Stimulated activated CD4-positive, alpha-beta T cell treated with anti-CD3 and anti-CD28 coated beads, Interleukin-2, amount 100 ng/mL, for 4 hours (primary cell): ENCODE measurements around the gene ENOPH1.
"Not testable (repeated sequence)": the region's sequence is repeated elsewhere in the genome, so short reads cannot be mapped to it uniquely, and the experiment has no call there.

Experiments
- DNase-seq: peaks from one replicate; pipeline ENCODE4 v3.0.0-alpha.2; 2020; ENCODE audit warnings: low read depth

ENOPH1 gene

DNA sequence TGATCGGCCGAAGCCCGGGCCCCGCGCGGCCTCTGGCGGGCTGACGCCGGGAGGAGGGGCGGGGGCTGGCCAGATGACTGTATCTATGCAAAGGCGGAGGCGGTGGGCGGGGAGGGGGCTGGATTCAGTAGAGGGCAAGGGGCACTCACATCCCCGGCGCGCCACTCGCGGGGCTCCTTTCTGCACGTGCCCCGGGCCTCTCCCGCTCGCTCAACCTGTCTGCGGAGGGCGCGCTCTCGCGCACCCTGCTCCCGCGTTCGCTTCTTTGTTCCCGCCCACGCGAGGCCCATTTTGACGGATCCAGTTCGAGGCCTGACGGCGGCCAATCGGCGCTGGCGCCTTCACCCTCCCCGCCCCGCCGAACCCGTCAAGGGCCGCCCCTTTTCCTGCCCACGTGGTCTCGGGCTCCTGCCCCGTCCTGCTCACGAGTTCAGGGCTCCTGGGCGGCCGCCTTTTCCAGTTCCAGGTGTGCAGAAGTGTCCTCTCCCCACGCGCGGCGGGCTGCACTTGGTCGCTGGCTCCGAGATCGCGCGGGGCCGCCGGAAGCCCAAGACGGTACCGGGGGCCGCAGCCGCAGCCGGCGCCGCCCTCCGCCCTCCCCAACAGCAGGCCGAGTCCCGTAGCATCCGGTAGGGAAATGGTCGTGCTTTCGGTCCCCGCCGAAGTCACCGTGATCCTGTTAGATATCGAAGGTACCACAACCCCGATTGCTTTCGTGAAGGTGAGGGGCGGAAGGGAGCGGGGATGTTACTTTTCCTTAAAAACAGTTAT lies at the start of gene ENOPH1, which contains the start of gene HNRNPDL:
Gene ENOPH1, plus strand, starts transcription at position 398 of the 771 bp plus-strand sequence. Its CDS starts 240 bp downstream, at position 638.
Gene HNRNPDL, minus strand, starts transcription at position 270 of the 771 bp plus-strand sequence. CDS start 772 bp downstream, outside the sequence.
- DNase-seq, result peak; percentile 99

GRCh38 chr4:82380831-82381230 lies 49.6 kb upstream of the ENOPH1 start:
- DNase-seq, result no peak

DNA sequence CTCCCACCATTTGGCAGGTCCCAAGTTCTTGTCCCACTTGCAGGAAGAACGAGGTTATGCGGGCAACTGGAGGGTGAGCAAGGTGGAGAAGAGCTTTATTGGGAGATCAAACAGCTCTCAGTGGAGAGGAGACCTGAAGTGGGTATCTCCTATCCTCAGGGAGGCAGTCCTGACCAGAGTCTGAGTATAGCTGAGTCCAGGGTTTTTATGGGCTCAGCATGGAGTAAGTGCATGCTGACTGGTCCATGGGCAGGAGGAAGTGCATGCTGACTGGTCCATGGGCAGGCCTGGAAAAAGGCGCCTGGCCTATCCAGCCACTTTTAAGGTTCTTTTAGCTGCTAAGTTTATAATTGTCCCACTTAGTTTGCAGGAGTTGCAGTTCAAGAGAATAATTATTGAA lies 49.2 kb upstream of the ENOPH1 start:
- no peak for DNase-seq

DNA sequence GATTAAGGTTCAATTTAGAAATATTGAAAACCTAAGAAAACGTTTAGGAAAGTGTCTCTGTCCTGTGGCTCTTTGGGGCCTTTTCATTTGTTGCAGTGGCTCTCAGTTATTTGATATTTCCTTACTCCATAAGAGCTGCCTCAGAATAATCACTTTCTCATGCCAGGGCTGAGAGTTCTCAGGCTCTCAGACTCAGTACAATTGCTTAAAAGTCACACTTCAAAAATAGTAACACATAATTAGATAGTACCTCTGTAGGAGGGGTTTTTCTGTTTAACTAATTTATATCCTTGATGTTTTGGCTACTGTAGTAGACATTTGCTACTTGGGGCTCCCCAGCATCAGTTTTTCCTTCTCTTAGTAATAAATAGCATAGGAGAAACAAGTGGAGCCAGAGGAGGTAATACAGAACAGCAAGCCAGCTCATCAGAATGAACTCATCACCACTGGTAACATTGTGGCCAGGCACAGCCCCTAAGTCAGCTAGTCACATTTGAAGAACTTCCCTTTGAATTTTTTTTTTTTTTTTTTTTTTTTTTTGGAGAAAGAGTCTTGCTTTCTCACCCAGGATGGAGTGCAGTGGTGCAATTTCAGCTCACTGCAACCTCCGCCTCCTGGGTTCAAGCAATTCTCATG lies 48.6 kb upstream of the ENOPH1 start:
- DNase-seq, result no peak

GRCh38 chr4:82382751-82383150 lies 47.6 kb upstream of the ENOPH1 start:
- DNase-seq, result no peak

GRCh38 chr4:82386312-82386711 lies 44.1 kb upstream of the ENOPH1 start:
- DNase-seq, result not testable (repeated sequence)

- no peak for DNase-seq
Observed at GRCh38 chr4:82388405-82388804, 42.0 kb upstream of the ENOPH1 start.

DNA sequence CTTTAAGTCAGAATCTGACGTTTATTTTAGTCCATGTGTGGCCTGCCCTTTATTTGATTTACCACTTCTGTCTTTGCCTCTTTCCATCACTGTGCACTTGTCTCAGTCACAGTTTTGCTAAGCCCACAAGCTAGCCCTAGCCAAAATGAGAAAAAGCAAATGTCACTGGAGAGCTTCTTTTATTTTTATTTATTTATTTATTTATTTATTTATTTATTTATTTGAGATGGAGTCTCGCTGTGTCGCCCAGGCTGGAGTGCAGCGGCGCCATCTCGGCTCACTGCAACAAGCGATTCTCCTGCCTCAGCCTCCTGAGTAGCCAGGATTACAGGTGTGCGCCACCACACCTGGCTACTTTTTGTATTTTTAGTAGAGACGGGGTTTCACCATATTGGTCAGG lies 40.3 kb upstream of the ENOPH1 start:
- not testable (repeated sequence) for DNase-seq

DNA sequence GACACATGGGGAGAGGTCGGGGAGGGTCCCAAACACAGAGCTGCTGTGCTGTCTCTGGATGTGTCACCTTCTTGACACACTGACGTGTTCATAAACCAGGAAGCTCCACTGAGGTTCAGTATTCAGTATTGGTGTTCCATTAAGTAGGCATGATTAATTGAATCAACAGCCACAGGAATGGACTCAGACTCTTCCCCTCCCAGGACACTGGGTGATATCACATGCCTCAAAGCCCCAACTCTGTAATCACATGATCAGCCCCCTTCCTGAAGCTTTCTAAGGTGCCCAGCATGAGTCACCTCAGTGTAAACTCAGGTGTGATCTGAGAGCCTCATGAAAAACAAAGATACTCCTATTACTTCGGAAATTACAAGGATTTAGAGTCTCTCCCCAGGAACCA lies 35.5 kb upstream of the ENOPH1 start:
- DNase-seq, result no peak

DNA sequence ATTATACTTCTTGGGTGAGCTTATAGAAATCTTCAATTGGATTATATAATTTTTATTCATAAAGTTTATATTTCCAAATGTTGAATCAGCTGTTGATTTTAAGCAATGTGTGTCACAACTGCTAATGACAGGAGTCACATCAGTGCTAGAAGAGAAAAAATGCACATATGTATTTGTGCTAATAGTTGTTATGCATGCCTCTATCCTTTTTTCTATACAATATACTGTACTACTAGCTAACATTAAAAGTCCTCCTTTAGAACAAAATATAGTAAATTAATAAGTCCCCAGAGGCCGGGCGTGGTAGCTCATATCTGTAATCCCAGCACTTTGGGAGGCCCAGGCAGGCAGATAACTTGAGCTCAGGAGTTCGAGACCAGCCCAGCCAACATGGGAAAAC lies 32.9 kb upstream of the ENOPH1 start:
- no peak for DNase-seq

DNA sequence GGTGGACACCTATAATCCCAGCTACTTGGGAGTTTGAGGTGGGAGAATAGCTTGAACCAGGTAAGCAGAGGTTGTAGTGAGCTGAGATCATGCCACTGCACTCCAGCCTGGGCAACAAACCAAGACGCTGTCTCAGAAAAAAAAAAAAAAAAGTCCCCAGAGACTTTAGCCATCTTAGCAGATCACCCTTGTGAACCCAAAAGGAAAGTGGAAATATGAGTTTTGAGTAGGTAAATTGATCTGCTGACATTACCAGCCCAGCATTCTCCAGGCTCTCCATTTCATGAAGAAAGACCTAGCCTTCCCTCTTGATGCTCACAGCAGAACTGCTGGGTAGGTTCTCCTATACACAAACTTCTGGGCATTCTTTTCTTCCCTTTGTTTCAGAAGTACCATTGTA lies 32.1 kb upstream of the ENOPH1 start:
- no peak for DNase-seq

DNA sequence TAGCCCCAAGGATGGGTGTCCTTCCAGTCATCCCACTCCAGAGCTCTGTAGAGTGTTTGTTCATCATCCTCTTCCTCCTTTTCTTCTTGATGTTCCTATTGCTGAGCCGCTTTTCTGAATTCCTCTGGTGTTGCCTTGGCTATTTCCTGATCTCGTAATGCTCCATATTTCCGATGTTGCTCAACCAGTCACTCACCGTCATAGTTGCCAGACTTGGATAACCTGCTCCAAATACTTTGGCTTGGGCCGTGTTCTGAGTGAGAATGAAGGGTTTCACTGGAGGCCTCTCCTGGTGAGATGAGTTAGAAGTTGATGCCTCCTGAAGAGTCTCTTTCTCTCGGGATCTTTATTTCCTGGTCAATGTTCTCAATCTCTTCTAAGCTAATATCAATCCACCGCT lies 28.8 kb upstream of the ENOPH1 start:
- no peak for DNase-seq

DNA sequence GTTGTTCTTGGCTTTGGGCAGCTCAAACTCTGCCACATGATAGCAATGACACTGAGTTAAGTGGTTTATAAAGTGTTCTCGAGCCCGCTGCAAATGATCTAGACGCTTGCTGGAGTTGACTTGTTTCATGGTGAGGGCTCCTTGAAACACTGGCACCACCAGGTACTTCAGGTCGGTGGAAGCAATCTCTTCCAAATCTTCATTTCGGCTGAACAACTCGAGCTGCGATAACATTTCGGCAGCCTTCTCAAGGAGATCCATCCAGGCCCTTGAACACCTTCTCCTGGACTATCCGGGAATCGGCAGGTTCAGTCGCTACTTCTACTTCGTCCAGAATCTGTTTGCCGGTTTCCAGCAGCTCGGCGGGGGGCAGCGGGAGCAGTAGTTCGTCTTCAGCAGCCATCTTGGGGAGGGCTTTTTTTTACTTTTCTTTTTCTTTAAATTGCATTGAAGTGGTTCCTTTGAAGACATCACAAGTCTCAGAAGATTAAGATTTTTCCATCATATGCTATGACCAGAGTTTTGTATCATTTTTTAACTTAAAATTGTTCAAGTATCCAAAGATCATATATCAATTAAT lies 28.1 kb upstream of the ENOPH1 start:
- no peak for DNase-seq

- DNase-seq, result no peak
Observed at GRCh38 chr4:82403725-82404124, 26.7 kb upstream of the ENOPH1 start.

DNA sequence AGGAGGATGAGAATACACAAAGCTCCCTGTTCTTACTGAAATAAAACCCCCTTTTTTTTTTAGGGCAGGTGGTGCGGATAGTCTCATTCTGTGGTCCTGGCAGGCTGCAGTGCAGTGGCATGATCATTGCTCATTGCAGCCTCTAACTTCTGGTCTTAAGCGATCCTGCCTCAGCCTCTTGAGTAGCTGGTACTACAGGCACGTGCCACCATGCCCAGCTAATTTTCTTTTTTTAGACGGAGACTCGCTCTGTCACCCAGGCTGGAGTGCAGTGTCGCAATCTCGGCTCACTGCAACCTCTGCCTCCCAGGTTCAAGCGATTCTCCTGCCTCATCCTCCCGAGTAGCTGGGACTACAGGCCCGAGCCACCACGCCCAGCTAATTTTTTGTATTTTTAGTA lies 15.3 kb upstream of the ENOPH1 start:
- not testable (repeated sequence) for DNase-seq

GRCh38 chr4:82415922-82416365 lies 14.4 kb upstream of the ENOPH1 start:
- no peak for DNase-seq

GRCh38 chr4:82419451-82419850 lies 10.9 kb upstream of the ENOPH1 start:
- no peak for DNase-seq

GRCh38 chr4:82421796-82422560 lies 8.4 kb upstream of the ENOPH1 start:
- DNase-seq, result no peak

DNA sequence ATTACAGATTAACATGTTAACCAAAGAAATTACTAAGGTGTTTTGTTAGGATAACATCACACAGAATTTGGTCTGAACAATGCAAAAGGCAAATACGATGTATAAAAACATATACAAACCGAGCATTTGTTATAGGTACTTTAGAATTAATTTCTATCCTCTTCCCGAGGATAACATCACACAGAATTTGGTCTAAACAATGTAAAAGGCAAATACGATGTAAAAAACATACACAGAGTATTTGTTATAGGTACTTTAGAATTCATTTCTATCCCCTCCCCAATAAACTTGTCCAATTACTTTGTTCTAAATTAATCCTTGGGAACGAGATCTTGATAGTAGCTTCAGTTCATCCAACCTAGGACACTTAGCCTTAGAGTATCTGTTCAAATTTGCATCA lies 7.8 kb upstream of the ENOPH1 start:
- DNase-seq, result no peak

DNA sequence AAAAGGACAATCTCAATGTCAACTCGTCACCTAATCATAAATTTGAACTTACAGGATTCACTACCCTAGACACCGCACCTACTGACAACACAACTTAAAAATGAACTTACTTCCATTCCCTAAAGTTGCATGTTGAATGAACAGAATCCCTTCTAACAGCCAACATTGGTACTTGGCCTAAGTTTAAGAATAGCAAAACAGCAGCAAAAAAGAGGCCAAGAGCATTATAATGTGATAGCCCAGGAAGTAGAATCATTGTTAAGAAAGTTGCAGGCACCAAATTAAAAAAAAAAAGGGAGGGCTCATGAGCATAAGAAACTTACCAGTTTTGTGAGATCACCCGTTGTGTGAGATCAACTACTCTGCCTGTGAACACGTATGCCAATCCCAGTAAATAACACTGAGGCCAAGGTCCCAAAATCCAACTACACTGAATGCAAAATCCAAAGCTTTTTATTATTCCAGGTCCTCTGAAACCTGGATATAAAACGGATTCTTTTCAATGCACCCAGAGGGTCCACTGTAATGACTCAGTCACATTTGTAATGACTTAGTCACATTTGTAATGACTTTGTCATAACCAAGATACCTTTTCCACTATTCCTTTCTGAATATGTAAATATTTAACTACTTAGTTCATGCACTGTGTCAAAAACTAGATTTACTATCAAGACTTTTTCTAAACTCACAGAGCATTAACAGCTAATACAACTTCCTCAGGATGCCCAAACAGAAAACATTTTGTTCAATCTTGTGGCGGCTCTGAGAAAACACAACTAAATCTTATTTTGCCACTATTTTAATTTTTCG lies 6.9 kb upstream of the ENOPH1 start:
- no peak for DNase-seq

DNA sequence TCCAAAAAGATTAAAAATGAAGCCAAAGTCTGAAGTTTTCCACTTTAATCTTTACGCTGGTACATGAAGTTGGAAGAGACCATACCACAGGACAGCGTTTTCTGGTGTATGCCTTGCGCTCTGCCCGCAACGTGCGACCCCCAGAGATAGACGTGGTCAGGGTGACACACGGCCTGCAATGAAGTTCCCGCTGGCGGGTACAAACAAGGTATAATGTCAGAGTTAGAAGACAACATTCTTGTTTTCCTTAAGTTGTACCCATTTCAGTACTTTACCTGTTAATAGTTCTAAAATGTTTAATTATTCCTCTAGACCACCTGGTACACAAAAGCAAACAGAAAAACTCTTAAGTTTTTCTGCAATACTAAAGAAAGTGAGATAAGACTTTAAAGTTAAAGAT lies 4.9 kb upstream of the ENOPH1 start:
- no peak for DNase-seq
